Measurements from ENCODE around the gene SND1.

GRCh38 chr7:127648986-127649385, 3.0 kb upstream of the SND1 start:
- TF ChIP-seq, protein P1, sequence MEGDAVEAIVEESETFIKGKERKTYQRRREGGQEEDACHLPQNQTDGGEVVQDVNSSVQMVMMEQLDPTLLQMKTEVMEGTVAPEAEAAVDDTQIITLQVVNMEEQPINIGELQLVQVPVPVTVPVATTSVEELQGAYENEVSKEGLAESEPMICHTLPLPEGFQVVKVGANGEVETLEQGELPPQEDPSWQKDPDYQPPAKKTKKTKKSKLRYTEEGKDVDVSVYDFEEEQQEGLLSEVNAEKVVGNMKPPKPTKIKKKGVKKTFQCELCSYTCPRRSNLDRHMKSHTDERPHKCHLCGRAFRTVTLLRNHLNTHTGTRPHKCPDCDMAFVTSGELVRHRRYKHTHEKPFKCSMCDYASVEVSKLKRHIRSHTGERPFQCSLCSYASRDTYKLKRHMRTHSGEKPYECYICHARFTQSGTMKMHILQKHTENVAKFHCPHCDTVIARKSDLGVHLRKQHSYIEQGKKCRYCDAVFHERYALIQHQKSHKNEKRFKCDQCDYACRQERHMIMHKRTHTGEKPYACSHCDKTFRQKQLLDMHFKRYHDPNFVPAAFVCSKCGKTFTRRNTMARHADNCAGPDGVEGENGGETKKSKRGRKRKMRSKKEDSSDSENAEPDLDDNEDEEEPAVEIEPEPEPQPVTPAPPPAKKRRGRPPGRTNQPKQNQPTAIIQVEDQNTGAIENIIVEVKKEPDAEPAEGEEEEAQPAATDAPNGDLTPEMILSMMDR (IDR thresholded peaks at IDR 0.05) = no peak
- no peak for TF ChIP-seq POLR2A (IDR thresholded peaks at IDR 0.05)
- no peak for TF ChIP-seq POLR2AphosphoS5 (IDR thresholded peaks at IDR 0.05; ENCODE audit: insufficient read depth in 1 of 2, low read depth in 1 of 2)

Data from vagina (tissue), 2 donors.